SK-N-SH treated with all-trans-retinoic acid at 6 μM for 48 hours (cell line): ENCODE data around the gene GCH1.

Experiments used
- ATAC-seq: fragments of 200-7000 bp; cut with Tn5 transposase; 3 replicates; pipeline ENCODE4 v1.9.1; 2020; ENCODE audit warnings: mild to moderate bottlenecking, moderate library complexity
- ARNTL ChIP-seq: fragments of 450-650 bp; formaldehyde crosslinking; IDR thresholded peaks from 2 replicates; pipeline ENCODE4 v1.5.0; 2020; ENCODE audit warnings: low read depth, mild to moderate bottlenecking, moderate library complexity, borderline replicate concordance
- BACH2 ChIP-seq: fragments of 250-450 bp; sonication (Bioruptor Pico); IDR thresholded peaks from 2 replicates; pipeline ENCODE4 v1.9.0; 2021; ENCODE audit warnings: mild to moderate bottlenecking, borderline replicate concordance
- CSDC2 ChIP-seq: fragments of 250-450 bp; sonication (Bioruptor Pico); IDR thresholded peaks from 2 replicates; pipeline ENCODE4 v1.5.0; 2020; ENCODE audit warnings: mild to moderate bottlenecking, moderate library complexity
- ESRRG ChIP-seq: fragments of 250-450 bp; sonication (Bioruptor Pico); IDR thresholded peaks from 2 replicates; pipeline ENCODE4 v1.6.1; 2021; ENCODE audit warnings: mild to moderate bottlenecking
- ISL1 ChIP-seq: fragments of 250-450 bp; sonication (Bioruptor Pico); IDR thresholded peaks from 2 replicates; pipeline ENCODE4 v2.1.2; 2022; ENCODE audit warnings: mild to moderate bottlenecking, moderate library complexity
- OSR1 ChIP-seq: fragments of 250-450 bp; sonication (Bioruptor Pico); IDR thresholded peaks from 2 replicates; pipeline ENCODE4 v1.8.0; 2022; ENCODE audit warnings: moderate library complexity, mild to moderate bottlenecking, inconsistent platforms
- PPARA ChIP-seq: fragments of 250-450 bp; sonication (Bioruptor Pico); IDR thresholded peaks from 2 replicates; pipeline ENCODE4 v1.5.0; 2020; ENCODE audit warnings: mild to moderate bottlenecking, borderline replicate concordance
- RARB ChIP-seq: fragments of 250-450 bp; sonication (Bioruptor Pico); IDR thresholded peaks from 2 replicates; pipeline ENCODE4 v1.8.0; 2021; ENCODE audit warnings: mild to moderate bottlenecking, moderate library complexity
- SNAI2 ChIP-seq: fragments of 250-450 bp; sonication (Bioruptor Pico); IDR thresholded peaks from 2 replicates; pipeline ENCODE4 v1.5.0; 2020; ENCODE audit warnings: mild to moderate bottlenecking, moderate library complexity
- TCF4 ChIP-seq: fragments of 250-450 bp; sonication (Bioruptor Pico); IDR thresholded peaks from 2 replicates; pipeline ENCODE4 v1.8.0; 2021; ENCODE audit warnings: mild to moderate bottlenecking, moderate library complexity, borderline replicate concordance
- TOX ChIP-seq: fragments of 250-450 bp; sonication (Bioruptor Pico); IDR thresholded peaks from 2 replicates; pipeline ENCODE4 v1.8.0; 2021; ENCODE audit warnings: mild to moderate bottlenecking, moderate library complexity, borderline replicate concordance
- ZC3H10 ChIP-seq: fragments of 250-450 bp; sonication (Bioruptor Pico); IDR thresholded peaks from 2 replicates; pipeline ENCODE4 v1.5.1; 2021; ENCODE audit warnings: mild to moderate bottlenecking, moderate library complexity
- ZFP3 ChIP-seq: fragments of 250-450 bp; sonication (Bioruptor Pico); IDR thresholded peaks from 2 replicates; pipeline ENCODE4 v1.5.0; 2020; ENCODE audit warnings: mild to moderate bottlenecking, moderate library complexity
- ZFP30 ChIP-seq: fragments of 450-650 bp; formaldehyde crosslinking; IDR thresholded peaks from 2 replicates; pipeline ENCODE4 v1.5.0; 2022; ENCODE audit warnings: mild to moderate bottlenecking, moderate library complexity
- ZNF70 ChIP-seq: fragments of 450-650 bp; formaldehyde crosslinking; IDR thresholded peaks from 2 replicates; pipeline ENCODE4 v1.5.0; 2020; ENCODE audit warnings: mild to moderate bottlenecking, moderate library complexity
- ZNF8 ChIP-seq: fragments of 450-650 bp; formaldehyde crosslinking; IDR thresholded peaks from 2 replicates; pipeline ENCODE4 v1.5.0; 2020; ENCODE audit warnings: mild to moderate bottlenecking, moderate library complexity
- TF ChIP-seq, protein P1 (sequence below): fragments of 250-450 bp; sonication (Bioruptor Pico); IDR thresholded peaks from 2 replicates; pipeline ENCODE4 v1.5.1; 2021; ENCODE audit warnings: mild to moderate bottlenecking, moderate library complexity
- TF ChIP-seq, protein P2 (sequence below): fragments of 250-450 bp; sonication (Bioruptor Pico); IDR thresholded peaks from 2 replicates; pipeline ENCODE4 v1.8.0; 2021; ENCODE audit warnings: low read depth, mild to moderate bottlenecking, moderate library complexity, borderline replicate concordance
- TF ChIP-seq, protein P3 (sequence below): fragments of 250-450 bp; sonication (Bioruptor Pico); IDR thresholded peaks from 2 replicates; pipeline ENCODE4 v1.5.0; 2020; ENCODE audit warnings: mild to moderate bottlenecking, moderate library complexity
- TF ChIP-seq, protein P4 (sequence below): fragments of 250-450 bp; sonication (Bioruptor Pico); IDR thresholded peaks from 2 replicates; pipeline ENCODE4 v1.8.0; 2020; ENCODE audit warnings: mild to moderate bottlenecking, moderate library complexity, borderline replicate concordance

Gene GCH1

DNA sequence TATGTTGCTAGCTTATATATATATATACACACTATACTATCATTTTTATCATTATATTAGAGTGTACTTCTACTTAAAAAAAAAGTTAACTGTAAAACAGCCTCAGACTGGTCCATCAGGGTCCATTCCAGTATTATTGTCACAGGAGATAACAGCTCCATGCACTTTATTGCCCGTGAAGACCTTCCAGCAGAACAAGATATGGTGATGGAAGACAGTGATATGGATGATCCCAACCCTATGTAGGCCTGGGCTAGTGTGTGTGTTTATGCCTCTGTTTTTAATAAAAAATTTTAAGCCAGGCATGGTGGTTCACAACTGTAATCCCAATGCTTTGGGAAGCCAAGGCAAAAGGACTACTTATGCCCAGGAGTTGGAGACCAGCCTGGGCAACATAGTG lies 86.2 kb downstream of the GCH1 start:
- TF ChIP-seq, protein P1, sequence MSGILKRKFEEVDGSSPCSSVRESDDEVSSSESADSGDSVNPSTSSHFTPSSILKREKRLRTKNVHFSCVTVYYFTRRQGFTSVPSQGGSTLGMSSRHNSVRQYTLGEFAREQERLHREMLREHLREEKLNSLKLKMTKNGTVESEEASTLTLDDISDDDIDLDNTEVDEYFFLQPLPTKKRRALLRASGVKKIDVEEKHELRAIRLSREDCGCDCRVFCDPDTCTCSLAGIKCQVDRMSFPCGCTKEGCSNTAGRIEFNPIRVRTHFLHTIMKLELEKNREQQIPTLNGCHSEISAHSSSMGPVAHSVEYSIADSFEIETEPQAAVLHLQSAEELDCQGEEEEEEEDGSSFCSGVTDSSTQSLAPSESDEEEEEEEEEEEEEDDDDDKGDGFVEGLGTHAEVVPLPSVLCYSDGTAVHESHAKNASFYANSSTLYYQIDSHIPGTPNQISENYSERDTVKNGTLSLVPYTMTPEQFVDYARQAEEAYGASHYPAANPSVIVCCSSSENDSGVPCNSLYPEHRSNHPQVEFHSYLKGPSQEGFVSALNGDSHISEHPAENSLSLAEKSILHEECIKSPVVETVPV (CRISPR knock-in tag) = no peak
- TF ChIP-seq TCF4 = peak; percentile 62; the same call in 1 of the 2 replicates
- no peak for ATAC-seq

DNA sequence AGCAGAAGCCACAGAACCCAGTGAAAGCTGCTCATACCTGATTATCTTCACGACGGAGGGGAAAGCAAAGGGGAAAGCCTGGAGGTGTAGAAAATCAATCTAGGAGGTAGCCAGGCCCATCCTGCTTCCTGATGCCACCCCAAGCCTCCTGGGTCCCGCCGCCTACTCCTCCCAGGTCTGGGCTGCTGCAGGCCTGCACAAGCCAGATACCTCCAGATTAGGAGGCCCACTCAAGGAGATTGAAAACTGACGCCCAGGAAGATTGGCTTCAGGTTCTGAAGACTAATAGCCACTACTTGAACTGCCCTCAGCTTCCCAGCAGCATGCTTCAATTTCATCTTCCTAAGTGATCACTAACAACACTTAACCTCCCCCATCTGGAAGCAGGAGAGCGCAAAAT lies 87.1 kb downstream of the GCH1 start:
- ATAC-seq = no peak
- TF ChIP-seq RARB (CRISPR knock-in tag) = no peak
- TF ChIP-seq PPARA (CRISPR knock-in tag) = no peak
- TF ChIP-seq TOX (CRISPR knock-in tag) = no peak
- TF ChIP-seq, protein P2, sequence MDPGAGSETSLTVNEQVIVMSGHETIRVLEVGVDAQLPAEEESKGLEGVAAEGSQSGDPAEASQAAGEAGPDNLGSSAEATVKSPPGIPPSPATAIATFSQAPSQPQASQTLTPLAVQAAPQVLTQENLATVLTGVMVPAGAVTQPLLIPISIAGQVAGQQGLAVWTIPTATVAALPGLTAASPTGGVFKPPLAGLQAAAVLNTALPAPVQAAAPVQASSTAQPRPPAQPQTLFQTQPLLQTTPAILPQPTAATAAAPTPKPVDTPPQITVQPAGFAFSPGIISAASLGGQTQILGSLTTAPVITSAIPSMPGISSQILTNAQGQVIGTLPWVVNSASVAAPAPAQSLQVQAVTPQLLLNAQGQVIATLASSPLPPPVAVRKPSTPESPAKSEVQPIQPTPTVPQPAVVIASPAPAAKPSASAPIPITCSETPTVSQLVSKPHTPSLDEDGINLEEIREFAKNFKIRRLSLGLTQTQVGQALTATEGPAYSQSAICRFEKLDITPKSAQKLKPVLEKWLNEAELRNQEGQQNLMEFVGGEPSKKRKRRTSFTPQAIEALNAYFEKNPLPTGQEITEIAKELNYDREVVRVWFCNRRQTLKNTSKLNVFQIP (CRISPR knock-in tag) = no peak
- no peak for TF ChIP-seq ZC3H10 (CRISPR knock-in tag)
- TF ChIP-seq, protein P3, sequence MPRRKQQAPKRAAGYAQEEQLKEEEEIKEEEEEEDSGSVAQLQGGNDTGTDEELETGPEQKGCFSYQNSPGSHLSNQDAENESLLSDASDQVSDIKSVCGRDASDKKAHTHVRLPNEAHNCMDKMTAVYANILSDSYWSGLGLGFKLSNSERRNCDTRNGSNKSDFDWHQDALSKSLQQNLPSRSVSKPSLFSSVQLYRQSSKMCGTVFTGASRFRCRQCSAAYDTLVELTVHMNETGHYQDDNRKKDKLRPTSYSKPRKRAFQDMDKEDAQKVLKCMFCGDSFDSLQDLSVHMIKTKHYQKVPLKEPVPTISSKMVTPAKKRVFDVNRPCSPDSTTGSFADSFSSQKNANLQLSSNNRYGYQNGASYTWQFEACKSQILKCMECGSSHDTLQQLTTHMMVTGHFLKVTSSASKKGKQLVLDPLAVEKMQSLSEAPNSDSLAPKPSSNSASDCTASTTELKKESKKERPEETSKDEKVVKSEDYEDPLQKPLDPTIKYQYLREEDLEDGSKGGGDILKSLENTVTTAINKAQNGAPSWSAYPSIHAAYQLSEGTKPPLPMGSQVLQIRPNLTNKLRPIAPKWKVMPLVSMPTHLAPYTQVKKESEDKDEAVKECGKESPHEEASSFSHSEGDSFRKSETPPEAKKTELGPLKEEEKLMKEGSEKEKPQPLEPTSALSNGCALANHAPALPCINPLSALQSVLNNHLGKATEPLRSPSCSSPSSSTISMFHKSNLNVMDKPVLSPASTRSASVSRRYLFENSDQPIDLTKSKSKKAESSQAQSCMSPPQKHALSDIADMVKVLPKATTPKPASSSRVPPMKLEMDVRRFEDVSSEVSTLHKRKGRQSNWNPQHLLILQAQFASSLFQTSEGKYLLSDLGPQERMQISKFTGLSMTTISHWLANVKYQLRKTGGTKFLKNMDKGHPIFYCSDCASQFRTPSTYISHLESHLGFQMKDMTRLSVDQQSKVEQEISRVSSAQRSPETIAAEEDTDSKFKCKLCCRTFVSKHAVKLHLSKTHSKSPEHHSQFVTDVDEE (CRISPR knock-in tag) = no peak
- no peak for TF ChIP-seq CSDC2
- TF ChIP-seq, protein P1 (CRISPR knock-in tag) = no peak
- no peak for TF ChIP-seq SNAI2 (CRISPR knock-in tag)
- no peak for TF ChIP-seq ARNTL (CRISPR knock-in tag)
- no peak for TF ChIP-seq ZNF70 (CRISPR knock-in tag)
- no peak for TF ChIP-seq ESRRG (CRISPR knock-in tag)

DNA sequence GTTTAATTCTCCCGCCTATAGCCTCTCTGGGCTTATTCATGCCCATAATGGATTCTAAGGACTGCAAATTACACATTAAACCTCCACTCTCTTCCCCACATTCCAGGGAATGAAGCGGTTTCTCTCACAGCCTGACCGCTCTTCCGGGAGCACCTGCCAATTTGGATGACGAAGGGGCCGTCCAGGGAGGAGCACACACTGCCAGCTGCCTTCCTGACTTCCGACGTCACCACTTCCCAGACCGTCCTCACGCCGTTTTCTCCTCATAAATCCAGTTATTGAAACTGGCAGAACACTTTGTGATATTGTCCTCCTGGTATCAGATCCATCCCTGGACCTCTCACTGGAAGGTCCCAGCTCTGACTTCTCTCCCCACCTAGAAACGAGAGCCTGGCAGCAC lies 87.6 kb downstream of the GCH1 start:
- TF ChIP-seq BACH2 (CRISPR knock-in tag) (no peak), RARB (CRISPR knock-in tag) (no peak), ARNTL (CRISPR knock-in tag) (no peak), ZC3H10 (CRISPR knock-in tag) (no peak), ZFP3 (CRISPR knock-in tag) (no peak), ZNF8 (CRISPR knock-in tag) (no peak), ZFP30 (CRISPR knock-in tag) (no peak), OSR1 (CRISPR knock-in tag) (no peak)
- TF ChIP-seq, protein P4, sequence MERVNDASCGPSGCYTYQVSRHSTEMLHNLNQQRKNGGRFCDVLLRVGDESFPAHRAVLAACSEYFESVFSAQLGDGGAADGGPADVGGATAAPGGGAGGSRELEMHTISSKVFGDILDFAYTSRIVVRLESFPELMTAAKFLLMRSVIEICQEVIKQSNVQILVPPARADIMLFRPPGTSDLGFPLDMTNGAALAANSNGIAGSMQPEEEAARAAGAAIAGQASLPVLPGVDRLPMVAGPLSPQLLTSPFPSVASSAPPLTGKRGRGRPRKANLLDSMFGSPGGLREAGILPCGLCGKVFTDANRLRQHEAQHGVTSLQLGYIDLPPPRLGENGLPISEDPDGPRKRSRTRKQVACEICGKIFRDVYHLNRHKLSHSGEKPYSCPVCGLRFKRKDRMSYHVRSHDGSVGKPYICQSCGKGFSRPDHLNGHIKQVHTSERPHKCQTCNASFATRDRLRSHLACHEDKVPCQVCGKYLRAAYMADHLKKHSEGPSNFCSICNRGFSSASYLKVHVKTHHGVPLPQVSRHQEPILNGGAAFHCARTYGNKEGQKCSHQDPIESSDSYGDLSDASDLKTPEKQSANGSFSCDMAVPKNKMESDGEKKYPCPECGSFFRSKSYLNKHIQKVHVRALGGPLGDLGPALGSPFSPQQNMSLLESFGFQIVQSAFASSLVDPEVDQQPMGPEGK (CRISPR knock-in tag) = no peak
- ATAC-seq = no peak

DNA sequence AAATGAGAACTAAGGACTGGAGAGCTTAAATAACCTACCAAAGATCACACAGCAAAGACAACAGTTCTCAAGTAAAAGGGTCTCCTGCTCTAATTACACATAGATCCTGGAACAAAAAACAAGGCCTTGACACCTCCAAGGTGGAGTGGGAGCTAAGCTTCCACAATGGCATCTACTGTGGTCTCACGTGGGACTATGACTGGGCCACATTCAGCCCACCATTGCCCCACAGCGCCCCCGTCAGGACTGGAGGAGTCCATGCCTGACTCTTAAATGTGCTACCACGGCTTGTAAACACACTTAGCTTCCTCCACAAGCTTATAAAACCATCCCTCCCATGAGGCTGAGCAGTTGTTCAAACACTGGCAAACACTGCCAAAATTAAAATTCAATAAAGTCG lies 88.5 kb downstream of the GCH1 start:
- ATAC-seq = no peak
- TF ChIP-seq, protein P2 (CRISPR knock-in tag) = no peak
- TF ChIP-seq TOX (CRISPR knock-in tag) = no peak
- TF ChIP-seq RARB (CRISPR knock-in tag) = no peak
- TF ChIP-seq ZFP30 (CRISPR knock-in tag) = no peak
- TF ChIP-seq BACH2 (CRISPR knock-in tag) = no peak
- TF ChIP-seq, protein P4 (CRISPR knock-in tag) = no peak
- no peak for TF ChIP-seq ARNTL (CRISPR knock-in tag)
- TF ChIP-seq ISL1 (CRISPR knock-in tag) = no peak
- TF ChIP-seq, protein P1 (CRISPR knock-in tag) = no peak
